K562 (cell line): ENCODE results near the gene FOXL3. TPM values are rescaled to one million over a fixed set of nuclear protein-coding genes. Genes with fewer than 3 reads are reported as not detected.

Experiments used
- ATAC-seq: fragments of 200-7000 bp; cut with Tn5 transposase; 3 replicates; pipeline ENCODE4 v1.9.1; 2020; ENCODE audit warnings: moderate library complexity
- BruUV-seq: library from RNA; stranded (reverse); fragments of 400-500 nt; replicated peaks from 2 replicates; lab custom pipeline; 2021; lab: Mats Ljungman, UMichigan
- CTCF ChIA-PET: fragments of 300-600 bp; formaldehyde crosslinking; extraction: SDS; loops from one replicate; lab custom pipeline; 2021; ENCODE audit warnings: low intra/inter-chr PET ratio; lab: Yijun Ruan, JAX
- POLR2A ChIA-PET: fragments of 300-600, 350-650 bp; sonication (Branson Sonifier 250); formaldehyde crosslinking; extraction: SDS; loops from one replicate; lab custom pipeline; 2021; ENCODE audit warnings: antibody characterized with exemption, inconsistent platforms; lab: Yijun Ruan, JAX
- DNase-seq, 4 experiments: peaks; one replicate each; pipeline versions ENCODE4 v3.0.0 to v3.0.0-alpha.2; 2011 to 2018; ENCODE audit warnings: low spot score in 3 of 4, mixed read lengths in 3 of 4; ENCODE audit errors: extremely low read depth in 1 of 4
- FAIRE-seq: peaks from 2 replicates; lab custom pipeline; 2011; peaks lifted over from hg19 to GRCh38; lab: Jason Lieb, UNC
- H2AFZ ChIP-seq: 2 replicates; pipeline ENCODE4 v1.6.0; 2011; ENCODE audit warnings: low read depth, low read length, control low read depth, inconsistent platforms
- H3K27ac ChIP-seq: fragments of 200-600 bp; 3 replicates; pipeline ENCODE4 v1.8.0; 2011; ENCODE audit warnings: low read depth, mild to moderate bottlenecking, control low read depth, inconsistent platforms, low read length, moderate library complexity, mixed read lengths; ENCODE audit errors: extremely low read depth
- H3K27me3 ChIP-seq, 2 experiments: fragments of 300-600 bp in 1 of 2; 2 replicates in 1 of 2; 3 replicates in 1 of 2; pipeline versions ENCODE4 v1.6.0 to v1.8.0; 2011; ENCODE audit warnings: inconsistent platforms in 2 of 2, low read length in 2 of 2, mild to moderate bottlenecking in 1 of 2, mixed read lengths in 1 of 2, moderate library complexity in 1 of 2; ENCODE audit not compliant: control insufficient read depth in 2 of 2, insufficient read depth in 2 of 2
- H3K36me3 ChIP-seq: fragments of 300-600 bp; 3 replicates; pipeline ENCODE4 v1.8.0; 2011; ENCODE audit warnings: mild to moderate bottlenecking, low read length, inconsistent platforms; ENCODE audit not compliant: control insufficient read depth, insufficient read depth
- H3K4me1 ChIP-seq, 2 experiments: fragments of 200-600 bp in 1 of 2; replicated peaks in 1 of 2; 2 replicates in 1 of 2; 3 replicates in 1 of 2; pipeline versions ENCODE4 v1.5.1 to v1.8.0; 2011; ENCODE audit warnings: inconsistent platforms in 2 of 2, low read length in 2 of 2, mild to moderate bottlenecking in 1 of 2, mixed read lengths in 1 of 2, moderate library complexity in 1 of 2; ENCODE audit not compliant: control insufficient read depth in 2 of 2, insufficient read depth in 2 of 2
- H3K4me2 ChIP-seq: 2 replicates; pipeline ENCODE4 v1.6.1; 2011; ENCODE audit warnings: low read length, control low read depth, inconsistent platforms, mixed read lengths; ENCODE audit not compliant: insufficient read depth
- H3K4me3 ChIP-seq: fragments of 200-600 bp; sonication (generic), shearing (Covaris generic); 2 replicates; pipeline ENCODE4 v1.5.1; 2016; ENCODE audit warnings: control low read depth, inconsistent platforms
- H3K79me2 ChIP-seq: fragments of 200-600 bp; 3 replicates; pipeline ENCODE4 v1.8.0; 2011; ENCODE audit warnings: low read length, inconsistent platforms; ENCODE audit not compliant: control insufficient read depth, insufficient read depth
- H3K9ac ChIP-seq, 2 experiments: 2 replicates each; pipeline versions ENCODE4 v1.6.0 to v1.6.1; 2011; ENCODE audit warnings: low read depth in 2 of 2, low read length in 2 of 2, control low read depth in 1 of 2, inconsistent platforms in 1 of 2, mild to moderate bottlenecking in 1 of 2, mixed read lengths in 1 of 2; ENCODE audit not compliant: insufficient read depth in 1 of 2
- H3K9me1 ChIP-seq: one replicate; pipeline ENCODE4 v1.6.0; 2011; ENCODE audit warnings: inconsistent platforms, mild to moderate bottlenecking, low read length, moderate library complexity; ENCODE audit not compliant: control insufficient read depth, insufficient read depth
- H3K9me3 ChIP-seq: replicated peaks from 2 replicates; pipeline ENCODE4 v1.5.1; 2011; ENCODE audit warnings: low read depth, low read length, inconsistent platforms; ENCODE audit not compliant: control insufficient read depth, insufficient read depth
- H4K20me1 ChIP-seq: replicated peaks from 2 replicates; pipeline ENCODE4 v1.6.1; 2011; ENCODE audit warnings: low read length, inconsistent platforms, mixed read lengths; ENCODE audit not compliant: control insufficient read depth, insufficient read depth
- CREBBP ChIP-seq: IDR thresholded peaks from one replicate; pipeline ENCODE4 v1.6.1; 2012; ENCODE audit warnings: low read depth, mild to moderate bottlenecking, control low read depth, inconsistent platforms, low read length
- DIDO1 ChIP-seq: fragments of 450-650 bp; IDR thresholded peaks from 2 replicates; pipeline ENCODE4 v1.6.1; 2016; ENCODE audit warnings: low read depth, missing biosample characterization, missing genetic modification characterization
- IFI16 ChIP-seq: fragments of 250-450 bp; sonication (Bioruptor Pico); IDR thresholded peaks from 2 replicates; pipeline ENCODE4 v2.1.2; 2022; ENCODE audit warnings: mild to moderate bottlenecking, inconsistent platforms
- LCOR ChIP-seq: sonication (generic); formaldehyde crosslinking; IDR thresholded peaks from 2 replicates; pipeline ENCODE4 v1.8.0; 2022; ENCODE audit warnings: mild to moderate bottlenecking, missing genetic modification reagents
- MCM2 ChIP-seq: fragments of 450-650 bp; IDR thresholded peaks from 2 replicates; pipeline ENCODE4 v1.6.1; 2017; ENCODE audit warnings: low read depth, mild to moderate bottlenecking
- MEF2A ChIP-seq: IDR thresholded peaks from 2 replicates; pipeline ENCODE4 v1.6.1; 2011; ENCODE audit warnings: low read depth, mild to moderate bottlenecking, low read length, moderate library complexity; ENCODE audit not compliant: control insufficient read depth
- NEUROD1 ChIP-seq: fragments of 150-350 bp; IDR thresholded peaks from 2 replicates; pipeline ENCODE4 v1.6.1; 2014; ENCODE audit warnings: borderline replicate concordance, low read length, low read depth; ENCODE audit not compliant: partially characterized antibody
- NKRF ChIP-seq: fragments of 450-650 bp; IDR thresholded peaks from 2 replicates; pipeline ENCODE4 v1.6.1; 2016; ENCODE audit warnings: borderline replicate concordance
- SIN3A ChIP-seq, 2 experiments: fragments of 150-350 bp in 1 of 2; IDR thresholded peaks; 2 replicates each; pipeline ENCODE4 v1.6.1; 2011 to 2016; ENCODE audit warnings: borderline replicate concordance in 2 of 2, low read depth in 2 of 2, low read length in 2 of 2, mild to moderate bottlenecking in 2 of 2, moderate library complexity in 2 of 2; ENCODE audit not compliant: control insufficient read depth in 1 of 2
- SIX5 ChIP-seq, 2 experiments: IDR thresholded peaks; 2 replicates each; pipeline ENCODE4 v1.6.1; 2011; ENCODE audit warnings: low read length in 2 of 2, borderline replicate concordance in 1 of 2, low read depth in 1 of 2, mild to moderate bottlenecking in 1 of 2, moderate library complexity in 1 of 2; ENCODE audit not compliant: insufficient read depth in 1 of 2
- TAF15 ChIP-seq: fragments of 200-400 bp; formaldehyde crosslinking; IDR thresholded peaks from 2 replicates; pipeline ENCODE4 v1.6.1; 2017; ENCODE audit warnings: mild to moderate bottlenecking, low read depth, low read length, moderate library complexity
- TCFL5 ChIP-seq: fragments of 250-450 bp; sonication (Bioruptor Pico); conservative IDR thresholded peaks from 2 replicates; pipeline ENCODE4 v1.6.1; 2021; ENCODE audit warnings: mild to moderate bottlenecking, moderate library complexity, matching md5 sums
- ZKSCAN8 ChIP-seq: fragments of 200-800 bp; sonication (Bioruptor generic); IDR thresholded peaks from 2 replicates; pipeline ENCODE4 v1.6.1; 2016; ENCODE audit warnings: missing genetic modification characterization, missing compliant biosample characterization
- ZNF121 ChIP-seq: sonication (generic); formaldehyde crosslinking; conservative IDR thresholded peaks from 2 replicates; pipeline ENCODE4 v1.8.0; 2022; ENCODE audit warnings: missing genetic modification reagents
- ZNF274 ChIP-seq: IDR thresholded peaks from 2 replicates; pipeline ENCODE4 v1.6.1; 2011; ENCODE audit warnings: low read depth, mild to moderate bottlenecking, low read length, moderate library complexity, borderline replicate concordance
- ZNF282 ChIP-seq: sonication (generic); formaldehyde crosslinking; IDR thresholded peaks from 2 replicates; pipeline ENCODE4 v1.8.1; 2023; ENCODE audit warnings: missing genetic modification reagents
- ZNF354B ChIP-seq: fragments of 250-450 bp; sonication (Bioruptor Pico); IDR thresholded peaks from 2 replicates; pipeline ENCODE4 v1.4.0; 2020
- ZZZ3 ChIP-seq: fragments of 450-650 bp; IDR thresholded peaks from 2 replicates; pipeline ENCODE4 v1.6.1; 2016; ENCODE audit warnings: antibody characterized with exemption, mild to moderate bottlenecking, moderate library complexity
- WGBS: fragments of 100-300 bp; shearing (Covaris generic); methylation state at CpG from one replicate; pipeline ENCODE4 v1.1.6; 2016; ENCODE audit warnings: low coverage, mixed read lengths; ENCODE audit not compliant: insufficient coverage; ENCODE audit errors: missing lambda C conversion rate; 5-methylcytosine and 5-hydroxymethylcytosine counted together
- in situ Hi-C: fragments of 300-500 bp; cut with MboI; formaldehyde crosslinking; loops from 4 replicates; pipeline ENCODE4 v1.15.0; 2018; ENCODE audit warnings: inconsistent platforms, mixed read lengths
- intact Hi-C: fragments of 100-400 bp; cut with micrococcal nuclease; formaldehyde crosslinking; loops from 2 replicates; pipeline ENCODE4 v1.14.2; 2022
- polyA plus RNA-seq, 8 experiments: library from polyadenylated mRNA; depleted of rRNA in 4 of 8; stranded (reverse) in 5 of 8; unstranded in 3 of 8; fragments of >200 nt; fragmentation: Nextera tagmentation in 2 of 8; fragmentation: Illumina TruSeq in 1 of 8; extraction: Ambion mirVana in 2 of 8; extraction: Trizol in 1 of 8; gene quantifications; 2 replicates each; pipeline versions ENCODE4 v1.2.1 to v1.2.3, GENCODE V29; 2011 to 2014; ENCODE audit warnings: inconsistent platforms in 1 of 8, missing spikeins in 1 of 8
- total RNA-seq, 7 experiments: library from RNA; depleted of rRNA in 6 of 7; stranded (reverse); fragments of >200 nt in 6 of 7; fragmentation: Illumina TruSeq in 2 of 7; extraction: Trizol in 2 of 7; gene quantifications; 2 replicates each; pipeline versions ENCODE4 v1.2.1 to v1.2.3, GENCODE V29; 2011 to 2021; ENCODE audit warnings: low replicate concordance in 1 of 7
- TF ChIP-seq, protein P1 (sequence below): sonication (generic); formaldehyde crosslinking; IDR thresholded peaks from 2 replicates; pipeline ENCODE4 v1.5.0; 2020; ENCODE audit warnings: missing genetic modification reagents

FOXL3 gene
- total and polyA plus RNA-seq, 9 of the 15 experiments (the other 6 are each of a cell fraction or from before 2014, with no cell fraction given), result not detected

GRCh38 chr7:332646-333392 is 42.8 kb downstream of the FOXL3 start:
- no TSS peak for BruUV-seq
- Histone ChIP-seq H4K20me1 (no peaks in the 10 kb centered on the region), H3K79me2 (no peaks in the 10 kb centered on the region), H3K9me3 (peaks cover 10% of the 10 kb centered on the region; the same call in 1 of the 2 replicates), H2AFZ (peak overlapping the region; percentile 59), H3K4me1 (peaks cover 0 to 17% of the 10 kb centered on the region in 2 experiments; a peak in 2 of 5 replicates), H3K4me2 (peak overlapping the region; percentile 49), H3K9me1 (no peaks in the 10 kb centered on the region), H3K27me3 (peaks cover 28 to 46% of the 10 kb centered on the region in 2 experiments), H3K27ac (no peak overlapping the region), H3K9ac (peak overlapping the region in 1 of 2 experiments; percentile 64; a peak in 2 of 4 replicates), H3K36me3 (no peaks in the 10 kb centered on the region), H3K4me3 (no peak overlapping the region)
- in situ Hi-C loops (loop anchor here (5.0 kb wide), 1 partner anchor 189 kb away; no protein-coding TSS in a partner anchor), intact Hi-C loops (no loop called here)
- peak; percentile 19 for FAIRE-seq
- WGBS, result 9% methylated on average over 31 of the region's 57 CpGs
- CTCF ChIA-PET, result interaction anchor here (0.7 to 1.7 kb wide), 4 partner anchors 11 to 442 kb away, joined by 3 read pairs; no protein-coding TSS in a partner anchor
- POLR2A ChIA-PET, result no interaction called here
- ATAC-seq, result peak; percentile 100
- peak; percentile 83 to 88 (median 88) for DNase-seq
- TF ChIP-seq NEUROD1, result no peak
- no peak for TF ChIP-seq NKRF
- TF ChIP-seq, protein P1, sequence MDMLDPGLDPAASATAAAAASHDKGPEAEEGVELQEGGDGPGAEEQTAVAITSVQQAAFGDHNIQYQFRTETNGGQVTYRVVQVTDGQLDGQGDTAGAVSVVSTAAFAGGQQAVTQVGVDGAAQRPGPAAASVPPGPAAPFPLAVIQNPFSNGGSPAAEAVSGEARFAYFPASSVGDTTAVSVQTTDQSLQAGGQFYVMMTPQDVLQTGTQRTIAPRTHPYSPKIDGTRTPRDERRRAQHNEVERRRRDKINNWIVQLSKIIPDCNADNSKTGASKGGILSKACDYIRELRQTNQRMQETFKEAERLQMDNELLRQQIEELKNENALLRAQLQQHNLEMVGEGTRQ (CRISPR knock-in tag), result peak; percentile 73
- no peak for TF ChIP-seq ZNF121 (CRISPR knock-in tag)
- no peak for TF ChIP-seq MEF2A
- no peak for TF ChIP-seq DIDO1 (tag)
- no peak for TF ChIP-seq TCFL5 (CRISPR knock-in tag)
- no peak for TF ChIP-seq TAF15
- TF ChIP-seq SIX5 (IDR thresholded peaks at IDR 0.05; ENCODE audit: borderline replicate concordance in 1 of 2, insufficient read depth in 1 of 2, low read depth in 1 of 2, low read length in 2 of 2), result no peak
- peak in 1 of 2 experiments; percentile 32; a peak in 1 of 4 replicates for TF ChIP-seq SIN3A (IDR thresholded peaks at IDR 0.05; ENCODE audit: borderline replicate concordance in 2 of 2, control insufficient read depth in 1 of 2, low read depth in 2 of 2, low read length in 2 of 2)
- TF ChIP-seq ZZZ3, result no peak
- TF ChIP-seq ZKSCAN8 (CRISPR knock-in tag), result no peak
- TF ChIP-seq LCOR (CRISPR knock-in tag), result no peak
- no peak for TF ChIP-seq IFI16 (CRISPR knock-in tag)
- no peak for TF ChIP-seq MCM2
- TF ChIP-seq ZNF282 (CRISPR knock-in tag), result no peak
- no peak for TF ChIP-seq CREBBP
- TF ChIP-seq ZNF274, result no peak
- no peak for TF ChIP-seq ZNF354B (CRISPR knock-in tag)
